ENCODE data around the gene PDZD2.

GRCh38 chr5:31703757-31704156 is 64.8 kb downstream of the PDZD2 start:
- no peak for TF ChIP-seq POLR2A (IDR thresholded peaks at IDR 0.05)
- TF ChIP-seq CTCF (IDR thresholded peaks at IDR 0.05), result no peak
